Pons (tissue), 1 donor: Measurements from ENCODE around the gene PRKAR1A.
"Not testable (repeated sequence)": the region's sequence is repeated elsewhere in the genome, so short reads cannot be mapped to it uniquely, and the experiment has no call there.

Experiments used
- DNase-seq: peaks from one replicate; pipeline ENCODE4 v3.0.0-alpha.2; 2016; ENCODE audit warnings: low spot score

PRKAR1A gene

GRCh38 chr17:68579194-68579927 lies 67.1 kb downstream of the PRKAR1A start:
- DNase-seq = no peak

- no peak for DNase-seq
Measured at GRCh38 chr17:68580236-68580770, 68.1 kb downstream of the PRKAR1A start.

GRCh38 chr17:68581863-68582645 lies 69.8 kb downstream of the PRKAR1A start:
- DNase-seq = no peak

- DNase-seq = not testable (repeated sequence)
Measured at GRCh38 chr17:68582867-68583266, 70.6 kb downstream of the PRKAR1A start.

- DNase-seq = no peak
Measured at GRCh38 chr17:68584581-68585303, 72.5 kb downstream of the PRKAR1A start.

- DNase-seq = no peak
Measured at GRCh38 chr17:68585643-68586042, 73.4 kb downstream of the PRKAR1A start.

- DNase-seq = no peak
Measured at GRCh38 chr17:68587026-68587425, 74.8 kb downstream of the PRKAR1A start.

GRCh38 chr17:68587847-68588246 lies 75.6 kb downstream of the PRKAR1A start:
- peak; percentile 45 for DNase-seq

GRCh38 chr17:68588362-68588761 lies 76.1 kb downstream of the PRKAR1A start:
- no peak for DNase-seq

- DNase-seq = no peak
Measured at GRCh38 chr17:68589086-68589485, 76.9 kb downstream of the PRKAR1A start.

- no peak for DNase-seq
Measured at GRCh38 chr17:68591583-68591982, 79.4 kb downstream of the PRKAR1A start.

GRCh38 chr17:68592009-68592408 lies 79.8 kb downstream of the PRKAR1A start:
- no peak for DNase-seq

- DNase-seq = no peak
Measured at GRCh38 chr17:68592682-68593641, 80.7 kb downstream of the PRKAR1A start.

GRCh38 chr17:68594552-68594951 lies 82.3 kb downstream of the PRKAR1A start:
- no peak for DNase-seq

GRCh38 chr17:68595496-68595895 lies 83.3 kb downstream of the PRKAR1A start:
- no peak for DNase-seq

- no peak for DNase-seq
Measured at GRCh38 chr17:68595986-68596385, 83.8 kb downstream of the PRKAR1A start.

- DNase-seq = no peak
Measured at GRCh38 chr17:68596411-68596945, 84.2 kb downstream of the PRKAR1A start.

- no peak for DNase-seq
Measured at GRCh38 chr17:68598074-68598473, 85.8 kb downstream of the PRKAR1A start.

GRCh38 chr17:68598545-68598961 lies 86.3 kb downstream of the PRKAR1A start:
- no peak for DNase-seq

GRCh38 chr17:68599091-68599490 lies 86.9 kb downstream of the PRKAR1A start:
- no peak for DNase-seq

- no peak for DNase-seq
Measured at GRCh38 chr17:68599552-68600066, 87.4 kb downstream of the PRKAR1A start.
